GOT3 (cell line): Measurements from ENCODE around the gene RFESD.
"Not testable (repeated sequence)": the region's sequence is repeated elsewhere in the genome, so short reads cannot be mapped to it uniquely, and the experiment has no call there.

Source experiments
- DNase-seq: peaks from one replicate; lab custom pipeline; 2025; ENCODE audit warnings: mixed read lengths; lab: John Stamatoyannopoulos, UW

The RFESD gene

DNA sequence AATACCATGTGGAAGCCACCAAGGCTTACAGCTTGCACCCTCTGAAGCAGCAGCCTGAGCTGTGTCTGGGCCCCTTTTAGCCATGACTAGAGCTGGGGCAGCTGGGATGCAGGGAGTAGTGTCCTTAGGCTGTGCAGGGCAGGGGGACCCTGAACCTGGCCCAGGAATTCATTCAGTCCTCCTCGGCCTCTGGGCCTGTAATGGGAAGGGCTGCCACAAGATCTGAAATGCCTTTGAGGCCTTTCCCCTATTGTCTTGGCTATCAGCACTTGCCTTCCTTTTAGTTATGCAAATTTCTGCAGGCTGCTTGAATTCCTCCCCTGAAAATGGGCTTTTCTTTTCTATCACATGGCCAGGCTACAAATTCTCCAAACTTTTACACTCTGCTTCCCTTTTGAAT lies 17.6 kb upstream of the RFESD start:
- no peak for DNase-seq

DNA sequence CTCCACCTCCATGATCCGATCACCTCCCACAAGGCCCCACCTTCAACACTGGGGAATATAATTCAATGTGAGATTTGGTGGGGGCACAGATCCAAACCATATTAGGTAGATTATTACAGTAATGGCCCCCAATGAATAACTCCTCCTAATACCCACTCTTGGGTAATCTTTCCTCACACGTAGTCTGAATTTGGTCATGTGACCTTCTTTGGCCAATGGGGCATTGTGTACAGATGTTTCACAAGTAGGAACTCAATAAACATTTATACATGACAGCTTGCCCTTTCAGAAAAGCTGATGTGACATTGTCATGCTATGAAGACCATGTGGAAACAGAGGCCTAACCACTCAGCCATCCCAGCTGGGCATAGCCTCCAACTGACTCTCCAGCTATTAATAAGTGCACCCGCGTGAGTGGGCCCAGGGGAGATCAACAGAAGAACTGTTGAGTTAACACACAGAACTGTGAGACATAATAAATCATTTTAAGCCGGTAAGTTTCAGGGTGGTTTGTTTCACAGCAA lies 16.1 kb upstream of the RFESD start:
- DNase-seq = no peak

DNA sequence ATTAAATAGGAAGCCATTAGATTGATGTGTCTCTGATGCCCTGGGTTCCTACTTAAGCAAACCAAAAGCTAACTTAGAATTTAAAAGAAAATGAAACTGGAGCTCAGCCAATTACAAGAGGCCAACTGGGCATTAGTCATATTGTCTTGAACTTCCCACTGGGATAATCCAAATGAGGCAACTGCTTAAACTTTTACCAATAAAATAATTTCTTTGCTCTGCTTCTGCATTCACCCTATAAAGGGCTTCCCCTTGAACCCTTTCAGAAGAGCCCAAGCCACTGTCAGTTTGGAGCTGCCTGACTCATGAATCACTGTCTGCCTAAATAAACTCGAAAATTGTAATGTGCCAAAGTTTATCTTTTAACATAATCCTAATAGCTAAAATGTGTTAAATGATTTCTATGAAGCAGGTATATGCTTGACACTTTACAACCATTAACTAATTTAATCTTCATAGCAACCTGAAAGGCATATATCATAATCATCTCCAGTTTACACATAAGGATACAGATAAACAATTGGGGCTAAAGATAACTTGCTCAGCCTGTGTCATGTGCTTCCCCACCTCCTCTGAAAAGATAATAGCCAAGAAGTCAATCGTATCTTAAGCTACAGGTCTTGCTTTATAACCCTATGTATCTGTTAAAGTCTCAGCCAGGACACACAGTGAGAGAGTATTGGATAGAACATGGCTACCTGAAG lies 15.2 kb upstream of the RFESD start:
- no peak for DNase-seq

DNA sequence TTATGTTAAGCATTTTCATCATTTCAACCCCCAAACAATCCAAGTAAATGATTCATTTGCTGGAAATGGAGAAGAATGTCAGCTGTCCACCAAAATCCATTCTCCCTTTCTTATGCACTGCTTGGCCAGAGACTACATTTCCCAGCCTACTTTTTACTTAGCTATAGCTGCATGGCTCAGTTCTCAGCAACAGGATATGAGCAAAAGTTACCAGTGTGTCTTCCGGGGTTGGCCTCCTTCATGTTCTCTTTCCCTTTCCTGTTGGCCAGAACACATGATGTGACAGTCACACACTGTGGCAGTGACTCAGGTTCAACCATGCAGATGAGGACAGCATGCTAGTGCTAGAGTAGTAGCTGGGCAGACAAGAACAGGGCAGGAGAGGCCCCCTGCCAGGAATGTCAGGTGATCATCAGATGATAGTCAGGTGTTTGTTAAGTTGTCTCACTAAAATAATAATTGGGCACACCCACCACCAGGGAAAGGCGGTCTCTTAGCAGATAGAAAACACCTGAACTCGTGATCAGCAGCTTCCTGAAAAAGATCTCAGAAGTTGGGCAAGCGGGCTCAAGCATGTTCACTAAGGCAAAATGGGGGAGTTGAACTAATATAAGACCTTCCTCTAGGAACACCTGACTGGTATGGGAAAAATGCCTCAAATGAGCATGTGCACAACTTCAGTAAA lies 14.4 kb upstream of the RFESD start:
- DNase-seq = no peak

DNA sequence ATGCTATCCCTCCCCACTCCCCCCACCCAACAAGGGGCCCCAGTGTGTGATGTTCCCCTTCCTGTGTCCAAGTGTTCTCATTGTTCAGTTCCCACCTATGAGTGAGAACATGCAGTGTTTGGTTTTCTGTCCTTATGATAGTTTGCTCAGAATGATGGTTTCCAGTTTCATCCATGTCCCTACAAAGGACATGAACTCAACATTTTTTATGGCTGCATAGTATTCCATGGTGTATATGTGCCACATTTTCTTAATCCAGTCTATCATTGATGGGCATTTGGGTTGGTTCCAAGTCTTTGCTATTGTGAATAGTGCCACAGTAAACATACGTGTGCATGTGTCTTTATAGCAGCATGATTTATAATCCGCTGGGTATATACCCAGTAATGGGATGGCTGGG lies 13.6 kb upstream of the RFESD start:
- DNase-seq = not testable (repeated sequence)

DNA sequence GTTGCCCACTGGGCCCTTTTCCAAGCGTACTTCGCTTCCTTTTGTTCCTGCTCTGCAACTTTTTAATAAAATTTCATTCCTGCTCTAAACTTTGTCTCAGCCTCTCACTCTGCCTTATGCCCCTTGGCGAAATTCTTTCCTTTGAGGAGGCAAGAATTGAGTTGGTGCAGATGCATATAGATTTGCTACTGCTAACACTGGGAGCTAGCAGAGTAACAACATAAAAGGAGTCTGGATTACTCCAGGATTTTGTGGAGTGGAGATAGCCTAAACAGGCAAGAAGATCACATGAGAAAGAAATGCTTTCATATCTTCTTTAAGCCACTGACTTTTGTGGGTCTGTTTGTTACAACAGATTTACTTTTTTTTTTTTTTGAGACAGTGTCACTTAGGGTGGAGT lies 12.9 kb upstream of the RFESD start:
- no peak for DNase-seq

DNA sequence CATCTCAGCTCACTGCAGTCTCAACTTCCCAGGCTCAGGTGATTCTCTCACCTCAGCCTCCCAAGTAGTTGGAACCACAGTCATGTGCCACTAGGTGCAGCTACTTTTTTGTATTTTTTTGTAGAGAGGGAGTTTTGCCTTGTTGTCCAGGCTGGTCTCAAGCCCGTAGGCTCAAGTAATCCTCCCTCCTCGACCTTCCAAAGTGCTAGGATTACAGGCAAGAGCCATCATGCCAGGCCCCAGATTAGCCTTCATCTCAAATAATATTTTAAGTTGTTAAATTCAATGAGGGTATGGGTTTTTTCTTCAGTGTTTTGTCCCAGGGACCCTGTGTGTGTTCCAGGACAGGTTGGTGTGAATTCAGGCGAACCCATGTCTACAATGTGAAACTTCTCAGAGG lies 12.5 kb upstream of the RFESD start:
- DNase-seq = no peak

DNA sequence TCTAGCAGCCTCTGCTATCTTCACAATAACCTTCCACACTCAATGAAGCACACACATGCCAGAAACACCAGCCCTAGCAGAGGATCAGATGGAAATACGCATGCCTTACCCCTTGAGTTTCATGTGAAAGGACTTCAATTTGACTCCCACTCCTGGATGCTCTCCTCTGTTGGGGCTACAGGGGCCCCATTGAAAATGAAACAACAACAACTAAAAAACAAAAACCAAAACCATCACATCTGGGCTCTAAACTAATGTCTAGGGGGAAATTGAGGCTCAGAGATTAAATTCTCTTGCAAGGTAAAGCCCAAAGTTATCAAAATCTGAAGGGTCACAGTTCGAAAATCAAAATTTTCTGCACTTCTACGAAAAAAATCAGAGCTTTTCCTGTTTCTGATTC lies 7.9 kb upstream of the RFESD start:
- DNase-seq = no peak

DNA sequence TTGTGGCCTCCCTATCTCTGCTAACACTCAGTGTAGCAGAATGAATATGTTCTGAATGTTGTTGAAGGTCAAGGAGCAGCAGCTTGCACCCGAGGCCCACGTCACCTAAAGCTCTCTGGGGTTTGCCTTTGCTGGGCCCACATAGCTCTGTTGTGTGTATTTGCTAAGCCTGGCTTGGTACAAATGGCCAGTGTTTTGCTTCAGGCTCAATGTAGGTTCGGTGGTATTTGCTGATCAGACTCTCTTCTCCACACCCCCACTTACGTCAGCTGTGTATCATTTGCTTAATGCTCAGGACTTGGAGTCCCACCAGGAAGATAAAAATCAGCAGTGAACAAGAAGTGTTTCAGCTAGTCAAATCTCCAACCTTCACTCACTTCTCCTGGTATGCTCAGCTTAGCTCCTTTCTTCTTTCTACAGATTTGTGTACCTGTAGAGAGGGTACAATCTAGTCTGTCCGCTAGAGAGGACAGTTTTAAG lies 4.8 kb upstream of the RFESD start:
- no peak for DNase-seq

DNA sequence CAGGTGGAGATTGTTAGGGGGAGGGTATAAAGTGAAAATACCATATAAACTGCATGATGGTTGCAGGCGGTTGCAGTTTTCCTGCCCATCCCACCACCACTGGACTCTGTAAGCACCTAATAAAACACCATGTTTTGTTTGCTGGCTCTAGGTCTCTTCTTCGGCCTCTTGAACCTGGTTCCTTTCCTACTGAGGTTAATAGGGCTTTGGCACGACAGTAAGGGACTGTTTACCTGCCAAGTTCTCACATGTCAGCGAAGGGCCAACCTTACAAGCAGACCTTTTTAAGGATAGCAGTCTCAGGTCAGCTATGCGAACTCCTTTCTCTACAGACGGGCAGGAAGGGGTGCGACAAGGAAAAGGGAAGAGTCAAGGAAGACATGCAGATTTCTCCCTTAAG lies 3.4 kb upstream of the RFESD start:
- no peak for DNase-seq

DNA sequence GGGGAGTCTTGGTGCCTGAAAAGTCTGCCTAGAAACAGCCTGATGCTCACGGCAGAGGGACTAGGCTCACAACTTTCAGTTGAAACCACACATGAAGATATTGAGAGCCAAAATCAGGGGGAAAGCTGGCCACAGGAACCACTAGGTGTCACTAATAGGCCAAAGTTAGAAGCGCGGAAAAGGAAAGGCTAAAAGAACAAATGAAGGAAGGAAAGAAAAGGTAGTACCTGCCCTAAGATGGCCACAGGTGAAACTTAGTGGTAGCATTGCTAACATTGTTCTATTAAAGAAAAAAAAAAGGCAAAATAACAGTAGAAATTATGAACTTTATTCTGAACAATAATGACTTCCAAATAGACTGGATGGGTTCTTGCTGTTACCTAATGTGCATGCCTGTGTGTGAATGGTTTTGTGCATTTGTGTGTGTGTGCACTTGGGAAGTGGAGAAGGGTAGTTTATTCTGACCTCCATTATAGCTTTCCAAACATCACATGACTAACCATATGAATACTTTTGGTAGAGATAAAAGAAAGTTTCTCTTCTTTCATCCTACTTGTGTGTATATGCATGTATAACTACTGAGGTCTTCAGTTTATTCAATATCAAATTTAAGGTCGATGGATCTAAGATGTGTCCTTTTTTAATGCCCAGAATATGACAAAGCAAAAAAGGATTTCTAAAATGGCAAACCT lies 2.1 kb upstream of the RFESD start:
- no peak for DNase-seq

DNA sequence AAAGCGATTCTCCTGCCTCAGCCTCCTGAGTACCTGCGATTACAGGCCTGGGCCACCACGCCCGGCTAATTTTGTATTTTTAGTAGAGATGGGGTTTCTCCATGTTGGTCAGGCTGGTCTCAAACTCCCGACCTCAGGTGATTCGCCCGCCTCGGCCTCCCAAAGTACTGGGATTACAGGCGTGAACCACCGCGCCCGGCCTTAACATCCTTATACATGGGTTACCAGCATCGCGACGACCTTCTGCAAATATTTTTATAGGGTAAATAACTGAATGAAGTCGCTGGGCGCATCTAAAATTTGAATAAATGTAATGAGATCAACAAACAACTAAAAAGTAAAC lies 380 bp upstream of the RFESD start:
- not testable (repeated sequence) for DNase-seq

DNA sequence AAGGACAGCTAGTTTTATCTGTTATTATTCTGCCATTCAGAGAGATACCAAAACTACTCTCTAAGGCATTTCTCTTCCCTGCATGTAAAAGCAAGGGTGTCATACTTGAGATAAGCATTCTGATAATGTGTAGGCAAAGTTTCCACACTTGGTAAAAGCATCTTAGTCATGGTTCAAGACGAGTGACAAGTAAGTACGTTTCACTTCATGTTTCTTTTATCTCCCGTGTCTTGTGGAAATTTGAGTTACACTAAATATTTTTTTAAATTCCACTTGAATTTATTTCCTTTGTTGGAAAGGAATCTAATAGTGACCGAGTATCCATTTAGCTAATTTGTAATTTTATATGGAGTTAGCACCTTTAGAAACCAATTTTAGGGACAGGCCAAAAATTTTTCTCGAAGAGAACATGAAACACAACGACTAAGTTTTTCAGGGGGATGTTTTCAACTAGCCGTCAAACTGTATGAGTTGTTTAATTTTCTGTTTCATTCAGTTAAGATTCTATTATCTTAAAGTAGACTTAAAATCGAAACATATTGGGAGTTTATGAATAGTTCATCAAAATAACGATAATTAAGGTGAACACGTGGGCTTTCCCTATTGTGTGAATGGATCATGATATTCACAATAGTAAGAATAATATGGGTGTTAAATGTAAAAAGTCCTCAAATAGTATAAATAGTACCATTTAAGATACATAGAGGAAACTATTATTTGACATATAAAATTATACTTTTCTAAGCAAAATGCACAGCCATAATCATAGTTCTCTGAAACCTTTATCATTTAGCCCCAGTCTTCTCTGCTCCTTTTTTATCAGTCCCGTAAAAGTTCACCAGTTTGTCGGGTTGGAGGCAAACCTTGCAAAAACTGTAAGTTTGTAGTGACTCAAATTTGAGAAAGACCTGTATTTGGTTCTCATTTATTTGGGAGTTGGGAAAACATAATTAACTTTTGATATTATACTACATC lies 1.6 kb downstream of the RFESD start:
- no peak for DNase-seq

DNA sequence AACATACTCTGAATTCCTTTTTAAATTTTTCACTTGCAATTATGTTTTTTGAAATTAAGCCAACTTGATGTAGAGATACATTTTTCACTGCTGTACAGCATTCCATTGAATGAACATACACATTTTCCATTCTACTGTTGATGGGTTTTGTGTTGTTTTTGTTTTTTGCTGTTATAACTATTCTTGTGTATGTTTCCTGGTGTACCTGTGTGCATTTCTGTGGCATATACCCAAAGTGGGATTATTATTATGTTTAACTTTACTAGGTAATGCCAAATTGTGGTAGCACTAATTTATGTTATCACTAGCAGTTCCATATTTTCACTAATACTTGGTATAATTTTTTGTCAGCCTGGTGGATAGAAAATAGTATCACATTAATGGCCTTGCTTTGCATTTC lies 2.7 kb downstream of the RFESD start:
- no peak for DNase-seq

DNA sequence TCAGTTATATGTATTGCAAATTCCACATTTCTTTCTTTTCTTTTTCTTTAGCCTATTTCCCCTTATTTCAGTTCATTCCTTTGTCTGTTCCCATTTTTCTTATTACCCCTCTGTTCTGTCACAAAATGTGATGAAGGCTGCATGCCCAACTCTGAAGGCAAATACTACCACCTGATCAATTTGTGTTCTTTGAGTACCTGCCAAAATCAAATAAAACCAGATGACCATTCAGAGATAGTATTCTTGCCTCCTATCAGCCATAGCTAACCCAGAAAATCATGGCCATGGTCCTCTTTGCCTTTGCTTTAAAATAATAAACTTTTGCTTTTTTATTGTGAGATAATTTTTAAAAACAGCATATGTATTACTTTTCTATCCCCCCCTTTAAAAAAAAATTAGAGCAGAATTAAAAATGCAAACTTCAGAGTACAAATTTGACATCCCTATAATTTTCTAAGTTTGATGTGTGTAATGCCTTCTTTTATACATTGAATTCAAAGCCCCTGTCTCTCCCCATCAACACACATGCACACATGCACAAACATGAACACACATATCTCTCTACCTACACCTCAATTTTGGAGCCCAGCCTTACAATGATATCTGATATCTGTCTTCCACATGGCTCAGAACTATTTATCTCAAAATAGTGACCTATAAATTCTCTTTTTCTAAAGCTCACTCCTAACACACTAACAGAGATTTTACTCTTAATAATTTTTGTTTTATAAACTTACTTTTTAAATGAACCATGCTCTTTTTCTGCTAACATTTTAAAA lies 3.5 kb downstream of the RFESD start:
- no peak for DNase-seq

DNA sequence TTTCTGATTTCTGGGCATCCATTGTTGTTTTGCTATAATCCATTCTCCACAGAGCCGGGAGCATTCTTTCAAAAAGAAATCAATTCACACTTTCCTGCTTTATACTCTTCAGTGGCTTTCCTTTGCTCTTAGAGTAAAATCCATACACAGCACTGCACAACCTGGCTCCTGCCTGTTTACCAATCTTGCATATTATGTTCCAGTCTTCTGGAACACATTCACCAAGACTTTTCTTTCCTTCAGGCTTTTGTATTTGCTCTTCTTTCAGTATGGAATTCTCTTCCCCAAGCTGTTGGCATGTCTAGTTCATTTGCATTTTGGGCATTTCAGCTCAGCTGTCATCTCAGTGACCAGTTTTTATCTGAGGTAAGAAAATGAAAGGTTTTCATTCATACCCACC lies 6.3 kb downstream of the RFESD start:
- no peak for DNase-seq

DNA sequence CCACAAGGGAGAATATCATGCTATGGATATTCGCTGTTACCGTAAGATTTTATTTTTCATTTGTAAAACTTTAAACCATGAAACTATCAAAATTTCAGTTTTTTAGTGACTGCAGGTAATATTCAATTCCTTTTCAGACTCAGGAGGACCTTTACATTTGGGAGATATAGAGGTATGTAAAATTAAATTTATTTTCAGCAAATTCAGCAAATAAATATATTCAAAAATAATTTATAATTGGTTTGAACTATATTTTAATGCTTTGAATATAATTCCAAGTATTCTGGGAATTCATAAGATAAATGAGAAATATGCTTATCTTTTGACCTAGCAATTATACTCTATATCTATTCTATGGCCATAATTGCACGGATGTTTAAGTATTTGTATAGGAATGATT lies 7.6 kb downstream of the RFESD start:
- no peak for DNase-seq

DNA sequence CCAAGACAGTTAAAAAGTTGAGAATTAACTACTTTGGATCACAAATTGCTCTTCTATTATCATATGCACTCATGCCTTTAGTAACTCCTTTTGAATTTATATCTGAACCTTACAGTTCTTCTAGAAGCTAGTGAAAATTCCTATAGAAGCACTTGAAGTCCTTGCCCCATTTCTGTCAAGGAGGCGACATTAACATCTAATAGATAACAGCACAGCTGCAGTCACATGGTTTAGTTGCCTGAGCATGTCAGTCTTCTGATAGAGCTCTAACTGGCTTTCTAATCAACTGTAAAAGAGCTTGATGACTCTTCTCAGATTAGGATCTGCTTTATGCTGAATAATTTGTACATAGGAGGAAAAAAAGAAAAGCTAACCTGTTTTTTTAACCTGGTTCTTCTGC lies 9.0 kb downstream of the RFESD start:
- no peak for DNase-seq

DNA sequence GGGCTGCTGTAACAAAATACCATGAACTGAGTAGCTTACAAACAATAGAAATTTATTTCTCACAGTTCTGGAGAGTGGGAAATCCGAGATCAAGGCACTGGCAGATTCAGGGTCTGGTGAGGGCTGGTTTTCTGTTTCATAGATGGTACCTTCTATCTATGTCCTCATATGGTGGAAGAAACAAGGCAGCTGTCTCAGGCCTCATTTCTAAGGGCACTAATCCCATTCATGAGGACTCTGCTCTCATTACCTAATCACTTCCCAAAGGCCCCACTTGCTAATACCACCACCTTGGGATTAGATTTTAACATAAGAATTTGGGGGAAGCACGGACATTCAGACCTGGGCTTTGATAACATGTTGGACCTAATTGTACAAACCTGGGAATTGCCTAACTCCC lies 13.5 kb downstream of the RFESD start:
- no peak for DNase-seq

DNA sequence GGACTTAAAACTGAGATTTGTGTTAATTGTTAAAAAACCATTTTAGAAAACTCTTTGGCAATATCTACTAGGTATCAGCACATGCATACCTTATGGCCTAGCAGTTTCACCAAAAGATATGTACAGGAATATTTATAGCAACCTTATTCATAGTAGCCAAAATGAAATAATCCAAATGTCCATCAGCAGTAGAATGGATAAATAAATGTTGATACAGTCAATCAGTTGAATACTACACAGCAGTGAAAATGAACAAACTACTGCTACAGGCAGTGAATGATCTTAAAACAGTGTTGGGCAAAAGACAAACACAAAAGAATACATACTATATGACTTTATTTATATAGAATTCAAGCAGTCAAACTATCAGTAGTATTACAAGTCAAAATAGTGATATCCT lies 16.4 kb downstream of the RFESD start:
- no peak for DNase-seq

DNA sequence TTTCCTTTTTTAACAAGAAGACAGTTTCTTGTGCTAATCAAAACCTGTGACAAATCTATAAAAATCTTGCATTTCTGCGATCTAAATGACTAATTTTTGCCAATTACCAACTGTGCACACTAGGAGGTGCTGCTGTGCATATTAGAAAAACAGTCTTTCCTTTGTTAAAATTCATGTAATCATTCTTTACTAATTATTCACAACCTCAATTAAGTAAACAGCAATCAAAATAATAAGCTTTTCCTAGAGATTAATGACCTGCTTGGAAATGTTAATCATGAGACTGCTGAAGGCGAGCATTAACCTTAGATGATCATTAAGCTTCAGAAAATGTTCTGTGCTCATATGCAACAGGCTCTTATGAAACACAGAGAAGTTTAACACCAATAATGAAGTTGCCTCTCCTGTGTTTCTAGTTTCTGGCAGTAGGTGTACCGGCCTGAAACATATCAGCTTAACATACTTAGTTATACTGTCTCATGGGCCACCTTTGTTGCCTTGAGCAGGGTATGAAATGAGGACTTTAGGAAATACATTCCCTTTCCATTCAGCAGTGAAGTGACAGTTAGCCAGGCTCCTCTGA lies 17.7 kb downstream of the RFESD start:
- no peak for DNase-seq
